GM23338 (cell line): ENCODE measurements around the gene ATF3. TPM values are rescaled to one million over a fixed set of nuclear protein-coding genes. Genes with fewer than 3 reads are reported as not detected.

Source experiments
- ATAC-seq: fragments of 200-7000 bp; cut with Tn5 transposase; 3 replicates; pipeline ENCODE4 v1.9.1; 2020
- DNase-seq: peaks from one replicate; pipeline ENCODE4 v3.0.0-alpha.2; 2015; ENCODE audit warnings: low spot score
- H2AFZ ChIP-seq: fragments of 200-600 bp; sonication (generic); 2 replicates; pipeline ENCODE4 v1.8.0; 2016; ENCODE audit warnings: antibody characterized with exemption, mild to moderate bottlenecking, moderate library complexity
- H3F3A ChIP-seq: fragments of 200-600 bp; sonication (generic); replicated peaks from 2 replicates; pipeline ENCODE4 v1.8.0; 2017; ENCODE audit warnings: antibody characterized with exemption, mixed run types, low read depth
- H3K27ac ChIP-seq: fragments of 200-600 bp; sonication (generic); 2 replicates; pipeline ENCODE4 v1.6.1; 2016; ENCODE audit warnings: low read depth
- H3K27me3 ChIP-seq: fragments of 200-600 bp; sonication (generic); 2 replicates; pipeline ENCODE4 v1.8.0; 2016; ENCODE audit warnings: mild to moderate bottlenecking, mixed run types, moderate library complexity; ENCODE audit not compliant: insufficient read depth
- H3K36me3 ChIP-seq: fragments of 200-600 bp; sonication (generic); 2 replicates; pipeline ENCODE4 v1.8.0; 2016; ENCODE audit warnings: mild to moderate bottlenecking; ENCODE audit not compliant: insufficient read depth
- H3K4me1 ChIP-seq: fragments of 200-600 bp; sonication (generic); 2 replicates; pipeline ENCODE4 v1.8.0; 2016; ENCODE audit warnings: mild to moderate bottlenecking, moderate library complexity; ENCODE audit not compliant: insufficient read depth
- H3K4me2 ChIP-seq: fragments of 200-600 bp; sonication (generic); 2 replicates; pipeline ENCODE4 v1.7.1; 2017; ENCODE audit warnings: mixed run types
- H3K4me3 ChIP-seq: fragments of 200-600 bp; sonication (generic); 2 replicates; pipeline ENCODE4 v1.6.1; 2016; ENCODE audit warnings: mixed run types
- H3K79me2 ChIP-seq: fragments of 200-600 bp; sonication (generic); replicated peaks from 2 replicates; pipeline ENCODE4 v1.8.0; 2017; ENCODE audit warnings: mild to moderate bottlenecking; ENCODE audit not compliant: insufficient read depth
- H3K9me2 ChIP-seq: fragments of 200-600 bp; sonication (generic); 2 replicates; pipeline ENCODE4 v1.8.0; 2017; ENCODE audit not compliant: insufficient read depth
- H4K20me1 ChIP-seq: fragments of 200-600 bp; sonication (generic); replicated peaks from 2 replicates; pipeline ENCODE4 v1.8.0; 2017; ENCODE audit warnings: mild to moderate bottlenecking; ENCODE audit not compliant: insufficient read depth
- H3K27ac Mint-ChIP-seq: 2 replicates; pipeline ENCODE4 v1.8.0; 2020; ENCODE audit warnings: inconsistent platforms, mild to moderate bottlenecking, moderate library complexity, mixed read lengths
- H3K27me3 Mint-ChIP-seq: 3 replicates; pipeline ENCODE4 v1.8.0; 2022; ENCODE audit warnings: low read depth, mild to moderate bottlenecking, moderate library complexity, mixed read lengths, inconsistent platforms; ENCODE audit not compliant: insufficient read depth, poor library complexity
- H3K36me3 Mint-ChIP-seq: 3 replicates; pipeline ENCODE4 v1.8.0; 2021; ENCODE audit warnings: low read depth, mild to moderate bottlenecking, inconsistent platforms, moderate library complexity, mixed read lengths
- H3K4me1 Mint-ChIP-seq: 3 replicates; pipeline ENCODE4 v1.8.0; 2020; ENCODE audit warnings: mild to moderate bottlenecking, inconsistent platforms, mixed read lengths
- H3K4me3 Mint-ChIP-seq: 3 replicates; pipeline ENCODE4 v1.8.0; 2021; ENCODE audit warnings: moderate library complexity, mild to moderate bottlenecking, inconsistent platforms, mixed read lengths
- H3K9me3 Mint-ChIP-seq: 3 replicates; pipeline ENCODE4 v1.8.0; 2020; ENCODE audit warnings: moderate library complexity, mild to moderate bottlenecking, inconsistent platforms, mixed read lengths
- CREB1 ChIP-seq: fragments of 250-450 bp; sonication (Bioruptor Pico); IDR thresholded peaks from 2 replicates; pipeline ENCODE4 v1.5.0; 2020; ENCODE audit warnings: low read depth, mild to moderate bottlenecking, moderate library complexity
- CTCF ChIP-seq, 2 experiments: fragments of 200-600 bp in 1 of 2; sonication (generic) in 1 of 2; conservative IDR thresholded peaks; 2 replicates each; pipeline versions ENCODE4 v1.5.1 to v1.6.1; 2016 to 2017; ENCODE audit warnings: antibody characterized with exemption in 2 of 2, low read depth in 2 of 2, mild to moderate bottlenecking in 2 of 2, moderate library complexity in 1 of 2
- ETS1 ChIP-seq: IDR thresholded peaks from 2 replicates; pipeline ENCODE4 v1.6.1; 2016; ENCODE audit warnings: antibody characterized with exemption
- EZH2 ChIP-seq: fragments of 200-600 bp; sonication (generic); IDR thresholded peaks from one replicate; pipeline ENCODE4 v1.8.0; 2017; ENCODE audit warnings: antibody characterized with exemption, mild to moderate bottlenecking, low read depth; ENCODE audit not compliant: unreplicated experiment
- EZH2phosphoT487 ChIP-seq: fragments of 200-600 bp; sonication (generic); IDR thresholded peaks from one replicate; pipeline ENCODE4 v1.8.1; 2018; ENCODE audit warnings: antibody characterized with exemption; ENCODE audit not compliant: unreplicated experiment
- JUNB ChIP-seq: IDR thresholded peaks from one replicate; pipeline ENCODE4 v1.6.1; 2016; ENCODE audit warnings: antibody characterized with exemption; ENCODE audit not compliant: unreplicated experiment
- NANOG ChIP-seq: IDR thresholded peaks from 2 replicates; pipeline ENCODE4 v1.6.1; 2016; ENCODE audit warnings: antibody characterized with exemption, borderline replicate concordance
- POLR2AphosphoS5 ChIP-seq: IDR thresholded peaks from 2 replicates; pipeline ENCODE4 v1.6.1; 2016; ENCODE audit warnings: antibody characterized with exemption, low read depth
- REST ChIP-seq: IDR thresholded peaks from one replicate; pipeline ENCODE4 v1.6.1; 2018; ENCODE audit warnings: antibody characterized with exemption; ENCODE audit not compliant: unreplicated experiment
- STAT1 ChIP-seq: IDR thresholded peaks from one replicate; pipeline ENCODE4 v1.6.1; 2016; ENCODE audit warnings: antibody characterized with exemption; ENCODE audit not compliant: unreplicated experiment
- ZNF114 ChIP-seq: fragments of 250-450 bp; sonication (Bioruptor Pico); IDR thresholded peaks from 2 replicates; pipeline ENCODE4 v1.5.0; 2020; ENCODE audit warnings: mild to moderate bottlenecking, moderate library complexity
- ZNF331 ChIP-seq: fragments of 250-450 bp; sonication (Bioruptor Pico); IDR thresholded peaks from 2 replicates; pipeline ENCODE4 v1.5.0; 2020; ENCODE audit warnings: low read depth, mild to moderate bottlenecking, moderate library complexity
- ZNF462 ChIP-seq: fragments of 250-450 bp; sonication (Bioruptor Pico); IDR thresholded peaks from 2 replicates; pipeline ENCODE4 v1.5.0; 2020; ENCODE audit warnings: mild to moderate bottlenecking, moderate library complexity
- polyA plus RNA-seq: library from polyadenylated mRNA; unstranded; fragments of >200 nt; fragmentation: Nextera tagmentation; extraction: Ambion mirVana; gene quantifications from 2 replicates; pipeline ENCODE4 v1.2.1, GENCODE V29; 2016
- total RNA-seq: library from RNA; depleted of rRNA; stranded (reverse); fragments of >200 nt; shearing (Covaris generic); gene quantifications from 2 replicates; pipeline ENCODE4 v1.2.3, GENCODE V29; 2014

Gene ATF3
- total and polyA plus RNA-seq, 2 experiments from 2014 or later: 12.6 to 17.2 TPM

GRCh38 chr1:212615201-212615470 is 6.6 kb downstream of the ATF3 start:
- Histone ChIP-seq H3K27me3 (peaks cover 10% of the 10 kb centered on the region), H3K79me2 (peaks cover 48% of the 10 kb centered on the region), H4K20me1 (peaks cover 18% of the 10 kb centered on the region), H2AFZ (no peak overlapping the region), H3K4me3 (no peak overlapping the region), H3K36me3 (peaks cover 36% of the 10 kb centered on the region), H3K4me2 (no peak overlapping the region), H3K27ac (no peak overlapping the region), H3K4me1 (peaks cover 47% of the 10 kb centered on the region), H3K9me2 (no peaks in the 10 kb centered on the region), H3F3A (no peaks in the 10 kb centered on the region)
- Mint-ChIP-seq H3K4me3 (no peak overlapping the region), H3K27me3 (peaks cover 13% of the 10 kb centered on the region), H3K36me3 (peaks cover 60% of the 10 kb centered on the region), H3K9me3 (no peaks in the 10 kb centered on the region), H3K4me1 (peaks cover 49% of the 10 kb centered on the region), H3K27ac (no peak overlapping the region)
- no peak for DNase-seq
- TF ChIP-seq STAT1 (no peak), CTCF (conservative IDR thresholded peaks at IDR 0.05; ENCODE audit: low read depth in 2 of 2) (no peak), JUNB (no peak), NANOG (no peak), ZNF114 (CRISPR knock-in tag) (no peak), ZNF462 (no peak), EZH2phosphoT487 (no peak), CREB1 (CRISPR knock-in tag) (no peak), EZH2 (no peak), ETS1 (no peak), ZNF331 (CRISPR knock-in tag) (no peak), POLR2AphosphoS5 (no peak), REST (no peak)
- ATAC-seq: no peak
